Loucy (cell line): ENCODE data around the gene B2M.

Source experiments
- H2AFZ ChIP-seq: fragments of 200-600 bp; sonication (generic); 2 replicates; pipeline ENCODE4 v1.6.0; 2016; ENCODE audit warnings: antibody characterized with exemption, mild to moderate bottlenecking, low read length, moderate library complexity
- H3F3A ChIP-seq: fragments of 200-600 bp; 2 replicates; pipeline ENCODE4 v1.6.0; 2016; ENCODE audit warnings: antibody characterized with exemption, low read depth, mild to moderate bottlenecking
- H3K27me3 ChIP-seq: fragments of 200-600 bp; sonication (generic); 2 replicates; pipeline ENCODE4 v1.6.1; 2014; ENCODE audit warnings: low read length, mild to moderate bottlenecking; ENCODE audit not compliant: insufficient read depth, poor library complexity, severe bottlenecking
- H3K36me3 ChIP-seq: fragments of 200-600 bp; sonication (generic); 2 replicates; pipeline ENCODE4 v1.6.1; 2016; ENCODE audit warnings: low read length; ENCODE audit not compliant: insufficient read depth
- H3K4me1 ChIP-seq: fragments of 200-600 bp; sonication (generic); 2 replicates; pipeline ENCODE4 v1.5.1; 2014; ENCODE audit warnings: low read length, mild to moderate bottlenecking; ENCODE audit not compliant: insufficient read depth, poor library complexity, severe bottlenecking
- H3K4me2 ChIP-seq: fragments of 200-600 bp; sonication (generic); 2 replicates; pipeline ENCODE4 v1.6.0; 2014; ENCODE audit warnings: antibody characterized with exemption, low read length, low read depth, mild to moderate bottlenecking; ENCODE audit not compliant: poor library complexity, severe bottlenecking
- H3K4me3 ChIP-seq: fragments of 200-600 bp; sonication (generic); 2 replicates; pipeline ENCODE4 v1.5.1; 2014; ENCODE audit warnings: low read length, mild to moderate bottlenecking, mixed read lengths; ENCODE audit not compliant: poor library complexity, severe bottlenecking
- H3K79me2 ChIP-seq: fragments of 200-600 bp; sonication (generic); 2 replicates; pipeline ENCODE4 v1.6.1; 2014; ENCODE audit warnings: low read length; ENCODE audit not compliant: insufficient read depth
- H3K9ac ChIP-seq: fragments of 200-600 bp; sonication (generic); 2 replicates; pipeline ENCODE4 v1.6.0; 2014; ENCODE audit warnings: mild to moderate bottlenecking, low read depth, low read length, moderate library complexity; ENCODE audit not compliant: poor library complexity, severe bottlenecking
- H3K9me2 ChIP-seq: fragments of 200-600 bp; sonication (generic); replicated peaks from 2 replicates; pipeline ENCODE4 v1.6.1; 2016; ENCODE audit warnings: low read depth, low read length, mixed read lengths
- H3K9me3 ChIP-seq: fragments of 200-600 bp; sonication (generic); 2 replicates; pipeline ENCODE4 v1.6.1; 2014; ENCODE audit warnings: mild to moderate bottlenecking, antibody characterized with exemption, low read length, low read depth; ENCODE audit not compliant: insufficient read depth
- H4K20me1 ChIP-seq: fragments of 200-600 bp; sonication (generic); 2 replicates; pipeline ENCODE4 v1.6.0; 2014; ENCODE audit warnings: antibody characterized with exemption, low read length, mild to moderate bottlenecking; ENCODE audit not compliant: insufficient read depth, poor library complexity, severe bottlenecking
- EZH2phosphoT487 ChIP-seq: fragments of 200-600 bp; IDR thresholded peaks from 2 replicates; pipeline ENCODE4 v1.6.1; 2018; ENCODE audit warnings: antibody characterized with exemption, mild to moderate bottlenecking, moderate library complexity, borderline replicate concordance
- TF ChIP-seq, protein P1 (sequence below): fragments of 200-600 bp; sonication (generic); conservative IDR thresholded peaks from 2 replicates; pipeline ENCODE4 v1.5.1; 2014; ENCODE audit warnings: mild to moderate bottlenecking, antibody characterized with exemption, low read length

B2M gene

GRCh38 chr15:44729408-44730127 lies 18.3 kb downstream of the B2M start:
- H3K36me3 ChIP-seq = no peaks in the 10 kb centered on the region
- H3K9me3 ChIP-seq = no peaks in the 10 kb centered on the region
- peaks cover 6% of the 10 kb centered on the region for H3F3A ChIP-seq
- no peaks in the 10 kb centered on the region for H3K9me2 ChIP-seq
- TF ChIP-seq, protein P1, sequence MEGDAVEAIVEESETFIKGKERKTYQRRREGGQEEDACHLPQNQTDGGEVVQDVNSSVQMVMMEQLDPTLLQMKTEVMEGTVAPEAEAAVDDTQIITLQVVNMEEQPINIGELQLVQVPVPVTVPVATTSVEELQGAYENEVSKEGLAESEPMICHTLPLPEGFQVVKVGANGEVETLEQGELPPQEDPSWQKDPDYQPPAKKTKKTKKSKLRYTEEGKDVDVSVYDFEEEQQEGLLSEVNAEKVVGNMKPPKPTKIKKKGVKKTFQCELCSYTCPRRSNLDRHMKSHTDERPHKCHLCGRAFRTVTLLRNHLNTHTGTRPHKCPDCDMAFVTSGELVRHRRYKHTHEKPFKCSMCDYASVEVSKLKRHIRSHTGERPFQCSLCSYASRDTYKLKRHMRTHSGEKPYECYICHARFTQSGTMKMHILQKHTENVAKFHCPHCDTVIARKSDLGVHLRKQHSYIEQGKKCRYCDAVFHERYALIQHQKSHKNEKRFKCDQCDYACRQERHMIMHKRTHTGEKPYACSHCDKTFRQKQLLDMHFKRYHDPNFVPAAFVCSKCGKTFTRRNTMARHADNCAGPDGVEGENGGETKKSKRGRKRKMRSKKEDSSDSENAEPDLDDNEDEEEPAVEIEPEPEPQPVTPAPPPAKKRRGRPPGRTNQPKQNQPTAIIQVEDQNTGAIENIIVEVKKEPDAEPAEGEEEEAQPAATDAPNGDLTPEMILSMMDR = no peak
- TF ChIP-seq EZH2phosphoT487 = no peak
- peaks cover 32% of the 10 kb centered on the region for H3K79me2 ChIP-seq
- peak overlapping the region; percentile 94 for H3K4me3 ChIP-seq
- H4K20me1 ChIP-seq = no peaks in the 10 kb centered on the region
- peak overlapping the region; percentile 96 for H3K9ac ChIP-seq
- H2AFZ ChIP-seq = peak overlapping the region; percentile 96
- H3K4me2 ChIP-seq = peak overlapping the region; percentile 94
- peaks cover 53% of the 10 kb centered on the region for H3K4me1 ChIP-seq
- no peaks in the 10 kb centered on the region for H3K27me3 ChIP-seq

DNA sequence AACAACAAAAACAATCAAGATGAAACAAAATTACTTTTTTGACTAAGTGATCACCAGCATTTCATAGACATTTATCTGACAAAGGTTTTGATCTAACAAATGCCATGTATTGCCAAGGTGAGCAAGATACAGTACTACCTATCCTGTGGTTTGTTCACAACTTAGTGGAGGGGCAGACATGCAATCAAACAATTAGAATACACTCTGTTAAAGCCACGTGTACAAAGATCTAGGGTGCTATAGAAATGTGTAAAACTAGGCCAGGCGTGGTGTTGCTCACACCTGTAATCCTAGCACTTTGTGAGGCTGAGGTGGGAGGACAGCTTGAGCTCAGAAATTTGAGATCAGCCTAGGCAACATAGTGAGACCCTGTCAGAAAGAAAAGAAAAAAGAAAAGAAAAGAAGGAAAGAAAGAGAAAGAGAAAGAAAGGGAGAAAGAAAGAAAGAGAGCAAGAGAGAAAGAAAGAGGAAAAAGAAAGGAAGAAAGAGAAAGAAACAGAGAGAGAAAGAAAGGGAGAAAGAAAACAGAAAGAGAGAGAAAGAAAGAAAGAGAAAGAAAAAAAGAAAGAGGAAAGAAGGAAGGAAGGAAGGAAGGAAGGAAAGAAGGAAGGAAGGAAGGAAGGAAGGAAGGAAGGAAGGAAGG lies 23.6 kb downstream of the B2M start:
- H2AFZ ChIP-seq = no peak overlapping the region
- peaks cover 8% of the 10 kb centered on the region for H3K79me2 ChIP-seq
- no peaks in the 10 kb centered on the region for H4K20me1 ChIP-seq
- no peak for TF ChIP-seq EZH2phosphoT487
- TF ChIP-seq, protein P1 = no peak
- no peaks in the 10 kb centered on the region for H3K9me3 ChIP-seq
- H3K9me2 ChIP-seq = no peaks in the 10 kb centered on the region
- H3F3A ChIP-seq = no peaks in the 10 kb centered on the region
- H3K4me3 ChIP-seq = no peak overlapping the region
- H3K36me3 ChIP-seq = no peaks in the 10 kb centered on the region
- H3K9ac ChIP-seq = peak overlapping the region; percentile 27
- no peaks in the 10 kb centered on the region for H3K27me3 ChIP-seq
- peaks cover 14% of the 10 kb centered on the region for H3K4me1 ChIP-seq
- peak overlapping the region; percentile 14 for H3K4me2 ChIP-seq

DNA sequence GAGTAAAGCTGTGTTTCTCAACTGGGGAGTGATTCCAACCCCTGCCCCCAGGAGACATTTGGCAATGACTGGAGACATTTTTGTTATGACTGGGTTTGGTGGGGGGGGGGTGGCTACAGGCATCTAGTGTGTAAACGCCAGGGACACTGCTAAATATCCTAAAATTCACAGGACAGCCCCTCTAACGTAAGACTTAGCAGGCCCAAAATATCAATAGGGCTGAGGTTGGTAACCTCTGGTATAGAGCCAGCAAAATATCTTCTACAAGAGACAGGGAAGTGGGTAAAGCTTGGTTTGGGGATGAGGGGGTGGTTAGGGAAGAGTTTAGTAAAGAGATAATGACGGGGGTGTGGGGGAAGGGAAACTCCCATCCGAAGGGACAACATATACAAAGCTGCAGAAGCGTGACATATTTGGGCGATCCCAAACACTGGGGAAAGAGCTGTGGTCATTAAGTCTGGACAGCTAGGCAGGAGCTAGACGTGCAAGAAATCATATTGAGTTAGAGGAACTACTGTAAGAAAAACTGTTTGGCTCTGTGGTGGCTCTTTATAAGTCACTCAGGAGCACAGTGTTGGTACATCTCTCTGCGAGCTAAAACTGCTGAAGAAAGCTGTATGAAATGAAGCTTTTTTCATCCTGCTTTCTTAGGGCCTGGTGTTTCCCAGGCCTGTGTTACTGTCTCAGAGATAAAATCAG lies 24.3 kb downstream of the B2M start:
- H2AFZ ChIP-seq = 0 out of 2 replicates have a peak overlapping the region, but pooled peaks have one; percentile 29
- H3K9me3 ChIP-seq = no peaks in the 10 kb centered on the region
- TF ChIP-seq, protein P1 = no peak
- no peak for TF ChIP-seq EZH2phosphoT487
- H3K36me3 ChIP-seq = no peaks in the 10 kb centered on the region
- H3F3A ChIP-seq = no peaks in the 10 kb centered on the region
- H4K20me1 ChIP-seq = no peaks in the 10 kb centered on the region
- peaks cover 1% of the 10 kb centered on the region; the same call in 1 of the 2 replicates for H3K79me2 ChIP-seq
- peak overlapping the region; percentile 27 for H3K9ac ChIP-seq
- H3K9me2 ChIP-seq = no peaks in the 10 kb centered on the region
- peaks cover 8% of the 10 kb centered on the region for H3K4me1 ChIP-seq
- no peak overlapping the region for H3K4me2 ChIP-seq
- H3K27me3 ChIP-seq = no peaks in the 10 kb centered on the region
- H3K4me3 ChIP-seq = no peak overlapping the region
